ENCODE measurements around the gene KDSR. TPM values are rescaled to one million over a fixed set of nuclear protein-coding genes. Genes with fewer than 3 reads are reported as not detected.

Gene KDSR
- total and polyA plus RNA-seq, 2 of the 13 experiments (the other 11 are each of a cell fraction or from before 2014, with no cell fraction given), result 10.4 to 20.9 TPM

DNA sequence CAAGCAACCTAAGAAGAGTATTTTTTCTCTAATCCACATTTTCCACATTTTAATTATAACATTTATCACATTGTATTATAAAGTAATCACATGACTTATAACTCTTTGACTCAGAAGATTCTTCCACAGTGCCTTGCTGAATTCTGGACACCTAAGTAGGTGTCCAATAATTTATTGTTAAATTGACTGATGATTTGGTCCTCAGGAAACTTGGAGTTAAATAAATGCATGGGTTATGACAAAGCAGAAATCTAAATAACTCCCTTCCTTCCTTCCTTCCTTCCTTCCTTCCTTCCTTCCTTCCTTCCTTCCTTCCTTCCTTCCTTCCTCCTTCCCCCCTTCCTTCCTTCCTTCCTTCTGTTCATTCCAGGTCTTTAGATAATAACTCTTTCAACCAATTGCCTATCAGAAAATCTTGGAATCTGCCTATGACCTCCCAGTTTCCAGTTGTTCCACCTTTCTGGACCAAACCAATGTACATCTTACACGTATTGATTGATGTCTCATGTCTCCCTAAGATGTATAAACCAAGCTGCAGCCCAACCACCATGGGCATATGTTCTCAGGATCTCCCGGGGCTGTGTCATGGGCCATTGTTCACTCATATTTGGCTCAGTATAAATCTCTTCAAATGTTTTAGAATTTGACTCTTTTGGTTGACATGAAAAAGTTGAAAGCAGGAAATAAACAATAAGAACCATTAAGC is 10.4 kb upstream of the KDSR start:
- in situ Hi-C loops (cut with HindIII; ENCODE audit: extremely low pct_ligation_motif_present, low pct_unique_long_range_greater_than_20kb), result no loop called here
- no TSS peak for BruUV-seq (replicated peaks)
- DNase-seq (ENCODE audit: low spot score) (no peak), ATAC-seq (no peak), FAIRE-seq (no peak)
- CTCF ChIA-PET (ENCODE audit: low intra/inter-chr PET ratio, low total read pairs), result no interaction called here
- no peak overlapping the region for H3K27ac ChIP-seq (ENCODE audit: extremely low read length, insufficient read depth, low read length)
- H3K4me1 ChIP-seq (ENCODE audit: insufficient read depth, low read length), result no peaks in the 10 kb centered on the region
- WGBS (ENCODE audit: low lambda C conversion rate), result 36% methylated on average over 2 of the region's 2 CpGs
- no peaks in the 10 kb centered on the region for H3K36me3 ChIP-seq (replicated peaks in 1 of 2; ENCODE audit: control insufficient read depth in 1 of 2, insufficient read depth in 2 of 2, low read length in 2 of 2)
- intact Hi-C loops (cut with micrococcal nuclease; ENCODE audit: unreplicated experiment), result no loop called here
- no peak for TF ChIP-seq ZNF337 (CRISPR knock-in tag; IDR thresholded peaks at IDR 0.05; ENCODE audit: borderline replicate concordance, low read depth)
- no peaks in the 10 kb centered on the region for H4K20me1 ChIP-seq (ENCODE audit: insufficient read depth, low read length)
- peaks cover 5% of the 10 kb centered on the region; the same call in 1 of the 2 replicates for H3K9me3 ChIP-seq (ENCODE audit: low read length)
- H3K4me3 ChIP-seq (replicated peaks in 1 of 3; ENCODE audit: insufficient read depth in 1 of 3, low read depth in 2 of 3, low read length in 3 of 3), result no peak overlapping the region
- H3K27me3 ChIP-seq (ENCODE audit: control insufficient read depth in 1 of 2, insufficient read depth in 2 of 2, low read length in 2 of 2), result no peaks in the 10 kb centered on the region
- no peak overlapping the region for H3K9ac ChIP-seq (ENCODE audit: insufficient read depth, low read depth, low read length)
- no peak overlapping the region for H2AFZ ChIP-seq (ENCODE audit: low read length)
- no peaks in the 10 kb centered on the region for H3K79me2 ChIP-seq (ENCODE audit: insufficient read depth, low read length)
- no peak overlapping the region for H3K4me2 ChIP-seq (ENCODE audit: low read depth, low read length)
- POLR2A ChIA-PET, result no interaction called here

- intact Hi-C loops (cut with micrococcal nuclease; ENCODE audit: unreplicated experiment), result no loop called here
- in situ Hi-C loops (cut with HindIII; ENCODE audit: extremely low pct_ligation_motif_present, low pct_unique_long_range_greater_than_20kb), result no loop called here
- ChIA-PET CTCF (ENCODE audit: low intra/inter-chr PET ratio, low total read pairs) (no interaction called here), POLR2A (no interaction called here)
- Histone ChIP-seq H3K79me2 (ENCODE audit: insufficient read depth, low read length) (no peaks in the 10 kb centered on the region), H2AFZ (ENCODE audit: low read length) (no peak overlapping the region), H3K27me3 (ENCODE audit: control insufficient read depth in 1 of 2, insufficient read depth in 2 of 2, low read length in 2 of 2) (no peaks in the 10 kb centered on the region), H3K4me2 (ENCODE audit: low read depth, low read length) (no peak overlapping the region), H3K9me3 (ENCODE audit: low read length) (peaks cover 5% of the 10 kb centered on the region; the same call in 1 of the 2 replicates), H3K4me1 (ENCODE audit: insufficient read depth, low read length) (no peaks in the 10 kb centered on the region), H3K27ac (ENCODE audit: extremely low read length, insufficient read depth, low read length) (no peak overlapping the region), H3K4me3 (replicated peaks in 1 of 3; ENCODE audit: insufficient read depth in 1 of 3, low read depth in 2 of 3, low read length in 3 of 3) (no peak overlapping the region), H3K9ac (ENCODE audit: insufficient read depth, low read depth, low read length) (no peak overlapping the region), H4K20me1 (ENCODE audit: insufficient read depth, low read length) (no peaks in the 10 kb centered on the region), H3K36me3 (replicated peaks in 1 of 2; ENCODE audit: control insufficient read depth in 1 of 2, insufficient read depth in 2 of 2, low read length in 2 of 2) (no peaks in the 10 kb centered on the region)
- ATAC-seq (no peak), FAIRE-seq (no peak), DNase-seq (ENCODE audit: low spot score) (no peak)
- no TSS peak for BruUV-seq (replicated peaks)
- WGBS (ENCODE audit: low lambda C conversion rate), result 50% methylated on average over 2 of the region's 2 CpGs
- TF ChIP-seq ATF1 (CRISPR knock-in tag; IDR thresholded peaks at IDR 0.05) (no peak), ZNF207 (IDR thresholded peaks at IDR 0.05; ENCODE audit: borderline replicate concordance) (no peak), CEBPG (CRISPR knock-in tag; IDR thresholded peaks at IDR 0.05) (peak; percentile 57; the same call in 1 of the 2 replicates)
Observed at GRCh38 chr18:63376538-63376937, 9.5 kb upstream of the KDSR start.

Data from HepG2 (cell line).